ENCODE results near the gene ATP5PD.

ATP5PD gene

DNA sequence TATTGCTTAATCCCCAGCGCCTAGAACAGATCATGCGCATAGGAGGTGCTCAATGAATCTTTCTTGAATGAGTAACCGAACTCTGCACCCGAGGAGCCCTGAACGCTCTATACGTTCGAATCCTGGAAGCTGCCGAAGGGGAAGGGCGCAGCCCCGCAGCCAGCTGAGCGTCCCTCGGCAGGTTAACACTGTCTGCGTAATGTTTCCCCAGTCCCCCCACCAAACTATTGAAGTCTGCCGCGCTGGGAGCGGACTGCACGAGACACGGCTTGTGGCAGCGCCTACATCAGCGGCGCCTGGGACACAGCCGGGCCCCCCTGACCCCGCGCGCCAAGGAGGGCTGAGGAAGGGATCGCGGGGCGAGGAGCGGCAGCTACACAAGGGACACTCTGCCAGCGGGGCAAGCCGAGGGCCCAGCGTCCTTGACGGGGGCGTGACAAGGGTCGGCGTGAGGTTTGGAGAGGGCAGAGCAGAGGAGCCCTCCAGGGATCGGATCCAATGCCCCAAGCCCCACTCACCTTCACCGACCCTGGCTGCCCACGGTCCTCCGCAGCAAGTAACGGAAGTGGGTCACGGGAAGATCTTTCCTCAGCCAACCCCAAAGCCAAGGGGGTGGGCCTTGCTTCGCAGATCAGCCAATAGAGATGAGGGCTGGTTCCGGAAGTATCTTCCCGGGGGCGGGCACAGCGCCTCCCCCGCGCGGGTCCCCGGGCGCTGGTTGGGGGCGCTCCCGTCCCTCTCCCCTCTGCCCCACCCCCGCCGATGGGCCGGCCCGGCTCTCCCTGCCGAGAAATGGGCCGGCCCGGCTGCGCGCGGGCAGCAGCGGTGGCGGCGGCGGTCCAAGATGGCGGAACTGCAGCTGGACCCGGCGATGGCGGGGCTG, at the start of gene ATP5PD, which contains the start of gene KCTD2:
Gene ATP5PD (minus strand): TSS at position 563 of the 883 bp plus-strand sequence. CDS start 4,319 bp downstream, outside the sequence.
Gene KCTD2 (plus strand): TSS at position 819 of the 883 bp plus-strand sequence. CDS start 26 bp downstream, at position 845.
- peak within 1 kb of the TSS; percentile 92 for H3K27ac ChIP-seq (ENCODE audit: extremely low read depth, low read depth, low read length)
- H3K4me3 ChIP-seq (ENCODE audit: low read depth, low read length), result peak within 1 kb of the TSS; percentile 99
- H3K36me3 ChIP-seq (ENCODE audit: control insufficient read depth in 2 of 2, insufficient read depth in 1 of 2, low read length in 2 of 2), result peaks cover 16 to 33% of the 10 kb centered on the region in 2 experiments
- peaks cover 8% of the 10 kb centered on the region; the same call in 1 of the 2 replicates for H3K4me1 ChIP-seq (ENCODE audit: control insufficient read depth, insufficient read depth, low read length)
- POLR2A ChIA-PET, result interaction anchor here (0.5 to 4.8 kb wide), 12 partner anchors 10 to 347 kb away, joined by 3 to 44 read pairs (median 5); partner anchors contain the start of genes ARMC7, CDR2L and MRPL58
- CTCF ChIA-PET, result interaction anchor here (0.5 to 2.3 kb wide), 4 partner anchors 14 to 122 kb away, joined by 3 to 14 read pairs (median 4); no protein-coding TSS in a partner anchor
- H3K9me3 ChIP-seq (ENCODE audit: control insufficient read depth, insufficient read depth, low read depth, low read length), result no peaks in the 10 kb centered on the region
- TF ChIP-seq ZNF155 (tag by site-specific recombination; IDR thresholded peaks at IDR 0.05) (no peak), ZNF16 (tag by site-specific recombination; IDR thresholded peaks at IDR 0.05; ENCODE audit: low read depth) (no peak), ZNF169 (tag by site-specific recombination; IDR thresholded peaks at IDR 0.05) (no peak), ZNF785 (tag by site-specific recombination; IDR thresholded peaks at IDR 0.05) (no peak), ZNF670 (tag by site-specific recombination; IDR thresholded peaks at IDR 0.05; ENCODE audit: low read depth) (no peak), ZNF610 (tag by site-specific recombination; IDR thresholded peaks at IDR 0.05; ENCODE audit: borderline replicate concordance) (peak; percentile 55; the same call in 1 of the 2 replicates), BCL11B (tag by site-specific recombination; IDR thresholded peaks at IDR 0.05; ENCODE audit: low read depth) (peak; percentile 88; the same call in 1 of the 2 replicates), ZNF223 (tag by site-specific recombination; IDR thresholded peaks at IDR 0.05) (no peak), ZNF660 (tag by site-specific recombination; IDR thresholded peaks at IDR 0.05) (peak; percentile 79), ZNF558 (tag by site-specific recombination; IDR thresholded peaks at IDR 0.05) (no peak), ZNF394 (tag by site-specific recombination; IDR thresholded peaks at IDR 0.05; ENCODE audit: borderline replicate concordance) (peak; percentile 29; the same call in 1 of the 2 replicates), KLF9 (tag by site-specific recombination; IDR thresholded peaks at IDR 0.05; ENCODE audit: low read depth) (peak; percentile 55; the same call in 1 of the 2 replicates)
- TF ChIP-seq, protein P1, sequence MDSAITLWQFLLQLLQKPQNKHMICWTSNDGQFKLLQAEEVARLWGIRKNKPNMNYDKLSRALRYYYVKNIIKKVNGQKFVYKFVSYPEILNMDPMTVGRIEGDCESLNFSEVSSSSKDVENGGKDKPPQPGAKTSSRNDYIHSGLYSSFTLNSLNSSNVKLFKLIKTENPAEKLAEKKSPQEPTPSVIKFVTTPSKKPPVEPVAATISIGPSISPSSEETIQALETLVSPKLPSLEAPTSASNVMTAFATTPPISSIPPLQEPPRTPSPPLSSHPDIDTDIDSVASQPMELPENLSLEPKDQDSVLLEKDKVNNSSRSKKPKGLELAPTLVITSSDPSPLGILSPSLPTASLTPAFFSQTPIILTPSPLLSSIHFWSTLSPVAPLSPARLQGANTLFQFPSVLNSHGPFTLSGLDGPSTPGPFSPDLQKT (IDR thresholded peaks at IDR 0.05; ENCODE audit: borderline replicate concordance, low read depth, low read length), result no peak; the same call in 1 of the 2 replicates
- TF ChIP-seq, protein P2, sequence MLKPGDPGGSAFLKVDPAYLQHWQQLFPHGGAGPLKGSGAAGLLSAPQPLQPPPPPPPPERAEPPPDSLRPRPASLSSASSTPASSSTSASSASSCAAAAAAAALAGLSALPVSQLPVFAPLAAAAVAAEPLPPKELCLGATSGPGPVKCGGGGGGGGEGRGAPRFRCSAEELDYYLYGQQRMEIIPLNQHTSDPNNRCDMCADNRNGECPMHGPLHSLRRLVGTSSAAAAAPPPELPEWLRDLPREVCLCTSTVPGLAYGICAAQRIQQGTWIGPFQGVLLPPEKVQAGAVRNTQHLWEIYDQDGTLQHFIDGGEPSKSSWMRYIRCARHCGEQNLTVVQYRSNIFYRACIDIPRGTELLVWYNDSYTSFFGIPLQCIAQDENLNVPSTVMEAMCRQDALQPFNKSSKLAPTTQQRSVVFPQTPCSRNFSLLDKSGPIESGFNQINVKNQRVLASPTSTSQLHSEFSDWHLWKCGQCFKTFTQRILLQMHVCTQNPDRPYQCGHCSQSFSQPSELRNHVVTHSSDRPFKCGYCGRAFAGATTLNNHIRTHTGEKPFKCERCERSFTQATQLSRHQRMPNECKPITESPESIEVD (tag by site-specific recombination; IDR thresholded peaks at IDR 0.05), result no peak
- TF ChIP-seq, protein P3, sequence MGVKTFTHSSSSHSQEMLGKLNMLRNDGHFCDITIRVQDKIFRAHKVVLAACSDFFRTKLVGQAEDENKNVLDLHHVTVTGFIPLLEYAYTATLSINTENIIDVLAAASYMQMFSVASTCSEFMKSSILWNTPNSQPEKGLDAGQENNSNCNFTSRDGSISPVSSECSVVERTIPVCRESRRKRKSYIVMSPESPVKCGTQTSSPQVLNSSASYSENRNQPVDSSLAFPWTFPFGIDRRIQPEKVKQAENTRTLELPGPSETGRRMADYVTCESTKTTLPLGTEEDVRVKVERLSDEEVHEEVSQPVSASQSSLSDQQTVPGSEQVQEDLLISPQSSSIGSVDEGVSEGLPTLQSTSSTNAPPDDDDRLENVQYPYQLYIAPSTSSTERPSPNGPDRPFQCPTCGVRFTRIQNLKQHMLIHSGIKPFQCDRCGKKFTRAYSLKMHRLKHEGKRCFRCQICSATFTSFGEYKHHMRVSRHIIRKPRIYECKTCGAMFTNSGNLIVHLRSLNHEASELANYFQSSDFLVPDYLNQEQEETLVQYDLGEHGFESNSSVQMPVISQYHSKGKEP (tag by site-specific recombination; IDR thresholded peaks at IDR 0.05), result 0 out of 2 replicates have a peak, but pooled peaks have one; percentile 66
- TF ChIP-seq, protein P4, sequence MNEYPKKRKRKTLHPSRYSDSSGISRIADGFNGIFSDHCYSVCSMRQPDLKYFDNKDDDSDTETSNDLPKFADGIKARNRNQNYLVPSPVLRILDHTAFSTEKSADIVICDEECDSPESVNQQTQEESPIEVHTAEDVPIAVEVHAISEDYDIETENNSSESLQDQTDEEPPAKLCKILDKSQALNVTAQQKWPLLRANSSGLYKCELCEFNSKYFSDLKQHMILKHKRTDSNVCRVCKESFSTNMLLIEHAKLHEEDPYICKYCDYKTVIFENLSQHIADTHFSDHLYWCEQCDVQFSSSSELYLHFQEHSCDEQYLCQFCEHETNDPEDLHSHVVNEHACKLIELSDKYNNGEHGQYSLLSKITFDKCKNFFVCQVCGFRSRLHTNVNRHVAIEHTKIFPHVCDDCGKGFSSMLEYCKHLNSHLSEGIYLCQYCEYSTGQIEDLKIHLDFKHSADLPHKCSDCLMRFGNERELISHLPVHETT (tag by site-specific recombination; IDR thresholded peaks at IDR 0.05), result no peak
- TF ChIP-seq, protein P5, sequence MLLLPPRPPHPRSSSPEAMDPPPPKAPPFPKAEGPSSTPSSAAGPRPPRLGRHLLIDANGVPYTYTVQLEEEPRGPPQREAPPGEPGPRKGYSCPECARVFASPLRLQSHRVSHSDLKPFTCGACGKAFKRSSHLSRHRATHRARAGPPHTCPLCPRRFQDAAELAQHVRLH (tag by site-specific recombination; IDR thresholded peaks at IDR 0.05), result no peak
- TF ChIP-seq, protein P6, sequence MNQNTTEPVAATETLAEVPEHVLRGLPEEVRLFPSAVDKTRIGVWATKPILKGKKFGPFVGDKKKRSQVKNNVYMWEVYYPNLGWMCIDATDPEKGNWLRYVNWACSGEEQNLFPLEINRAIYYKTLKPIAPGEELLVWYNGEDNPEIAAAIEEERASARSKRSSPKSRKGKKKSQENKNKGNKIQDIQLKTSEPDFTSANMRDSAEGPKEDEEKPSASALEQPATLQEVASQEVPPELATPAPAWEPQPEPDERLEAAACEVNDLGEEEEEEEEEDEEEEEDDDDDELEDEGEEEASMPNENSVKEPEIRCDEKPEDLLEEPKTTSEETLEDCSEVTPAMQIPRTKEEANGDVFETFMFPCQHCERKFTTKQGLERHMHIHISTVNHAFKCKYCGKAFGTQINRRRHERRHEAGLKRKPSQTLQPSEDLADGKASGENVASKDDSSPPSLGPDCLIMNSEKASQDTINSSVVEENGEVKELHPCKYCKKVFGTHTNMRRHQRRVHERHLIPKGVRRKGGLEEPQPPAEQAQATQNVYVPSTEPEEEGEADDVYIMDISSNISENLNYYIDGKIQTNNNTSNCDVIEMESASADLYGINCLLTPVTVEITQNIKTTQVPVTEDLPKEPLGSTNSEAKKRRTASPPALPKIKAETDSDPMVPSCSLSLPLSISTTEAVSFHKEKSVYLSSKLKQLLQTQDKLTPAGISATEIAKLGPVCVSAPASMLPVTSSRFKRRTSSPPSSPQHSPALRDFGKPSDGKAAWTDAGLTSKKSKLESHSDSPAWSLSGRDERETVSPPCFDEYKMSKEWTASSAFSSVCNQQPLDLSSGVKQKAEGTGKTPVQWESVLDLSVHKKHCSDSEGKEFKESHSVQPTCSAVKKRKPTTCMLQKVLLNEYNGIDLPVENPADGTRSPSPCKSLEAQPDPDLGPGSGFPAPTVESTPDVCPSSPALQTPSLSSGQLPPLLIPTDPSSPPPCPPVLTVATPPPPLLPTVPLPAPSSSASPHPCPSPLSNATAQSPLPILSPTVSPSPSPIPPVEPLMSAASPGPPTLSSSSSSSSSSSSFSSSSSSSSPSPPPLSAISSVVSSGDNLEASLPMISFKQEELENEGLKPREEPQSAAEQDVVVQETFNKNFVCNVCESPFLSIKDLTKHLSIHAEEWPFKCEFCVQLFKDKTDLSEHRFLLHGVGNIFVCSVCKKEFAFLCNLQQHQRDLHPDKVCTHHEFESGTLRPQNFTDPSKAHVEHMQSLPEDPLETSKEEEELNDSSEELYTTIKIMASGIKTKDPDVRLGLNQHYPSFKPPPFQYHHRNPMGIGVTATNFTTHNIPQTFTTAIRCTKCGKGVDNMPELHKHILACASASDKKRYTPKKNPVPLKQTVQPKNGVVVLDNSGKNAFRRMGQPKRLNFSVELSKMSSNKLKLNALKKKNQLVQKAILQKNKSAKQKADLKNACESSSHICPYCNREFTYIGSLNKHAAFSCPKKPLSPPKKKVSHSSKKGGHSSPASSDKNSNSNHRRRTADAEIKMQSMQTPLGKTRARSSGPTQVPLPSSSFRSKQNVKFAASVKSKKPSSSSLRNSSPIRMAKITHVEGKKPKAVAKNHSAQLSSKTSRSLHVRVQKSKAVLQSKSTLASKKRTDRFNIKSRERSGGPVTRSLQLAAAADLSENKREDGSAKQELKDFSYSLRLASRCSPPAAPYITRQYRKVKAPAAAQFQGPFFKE (tag by site-specific recombination; IDR thresholded peaks at IDR 0.05; ENCODE audit: borderline replicate concordance), result peak; percentile 88; the same call in 1 of the 2 replicates
- TF ChIP-seq, protein P7, sequence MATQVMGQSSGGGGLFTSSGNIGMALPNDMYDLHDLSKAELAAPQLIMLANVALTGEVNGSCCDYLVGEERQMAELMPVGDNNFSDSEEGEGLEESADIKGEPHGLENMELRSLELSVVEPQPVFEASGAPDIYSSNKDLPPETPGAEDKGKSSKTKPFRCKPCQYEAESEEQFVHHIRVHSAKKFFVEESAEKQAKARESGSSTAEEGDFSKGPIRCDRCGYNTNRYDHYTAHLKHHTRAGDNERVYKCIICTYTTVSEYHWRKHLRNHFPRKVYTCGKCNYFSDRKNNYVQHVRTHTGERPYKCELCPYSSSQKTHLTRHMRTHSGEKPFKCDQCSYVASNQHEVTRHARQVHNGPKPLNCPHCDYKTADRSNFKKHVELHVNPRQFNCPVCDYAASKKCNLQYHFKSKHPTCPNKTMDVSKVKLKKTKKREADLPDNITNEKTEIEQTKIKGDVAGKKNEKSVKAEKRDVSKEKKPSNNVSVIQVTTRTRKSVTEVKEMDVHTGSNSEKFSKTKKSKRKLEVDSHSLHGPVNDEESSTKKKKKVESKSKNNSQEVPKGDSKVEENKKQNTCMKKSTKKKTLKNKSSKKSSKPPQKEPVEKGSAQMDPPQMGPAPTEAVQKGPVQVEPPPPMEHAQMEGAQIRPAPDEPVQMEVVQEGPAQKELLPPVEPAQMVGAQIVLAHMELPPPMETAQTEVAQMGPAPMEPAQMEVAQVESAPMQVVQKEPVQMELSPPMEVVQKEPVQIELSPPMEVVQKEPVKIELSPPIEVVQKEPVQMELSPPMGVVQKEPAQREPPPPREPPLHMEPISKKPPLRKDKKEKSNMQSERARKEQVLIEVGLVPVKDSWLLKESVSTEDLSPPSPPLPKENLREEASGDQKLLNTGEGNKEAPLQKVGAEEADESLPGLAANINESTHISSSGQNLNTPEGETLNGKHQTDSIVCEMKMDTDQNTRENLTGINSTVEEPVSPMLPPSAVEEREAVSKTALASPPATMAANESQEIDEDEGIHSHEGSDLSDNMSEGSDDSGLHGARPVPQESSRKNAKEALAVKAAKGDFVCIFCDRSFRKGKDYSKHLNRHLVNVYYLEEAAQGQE (tag by site-specific recombination; IDR thresholded peaks at IDR 0.05), result no peak
